DOHH2 (cell line): ENCODE measurements around the gene RBFOX2.

ENCODE experiments used
- CTCF ChIP-seq: fragments of 200-600 bp; sonication (generic); IDR thresholded peaks from one replicate; pipeline ENCODE4 v1.5.1; 2014; ENCODE audit warnings: antibody characterized with exemption, mild to moderate bottlenecking, low read depth, low read length; ENCODE audit not compliant: poor library complexity, severe bottlenecking
- EZH2phosphoT487 ChIP-seq: fragments of 200-600 bp; sonication (generic); IDR thresholded peaks from 2 replicates; pipeline ENCODE4 v1.6.1; 2017; ENCODE audit warnings: borderline replicate concordance, mild to moderate bottlenecking, antibody characterized with exemption, low read length, moderate library complexity, mixed read lengths

GRCh38 chr22:35795476-35795875, 233.1 kb downstream of the RBFOX2 start:
- no peak for TF ChIP-seq CTCF
- no peak for TF ChIP-seq EZH2phosphoT487
